Measurements from ENCODE around the gene EEF1AKMT2.

The EEF1AKMT2 gene

DNA sequence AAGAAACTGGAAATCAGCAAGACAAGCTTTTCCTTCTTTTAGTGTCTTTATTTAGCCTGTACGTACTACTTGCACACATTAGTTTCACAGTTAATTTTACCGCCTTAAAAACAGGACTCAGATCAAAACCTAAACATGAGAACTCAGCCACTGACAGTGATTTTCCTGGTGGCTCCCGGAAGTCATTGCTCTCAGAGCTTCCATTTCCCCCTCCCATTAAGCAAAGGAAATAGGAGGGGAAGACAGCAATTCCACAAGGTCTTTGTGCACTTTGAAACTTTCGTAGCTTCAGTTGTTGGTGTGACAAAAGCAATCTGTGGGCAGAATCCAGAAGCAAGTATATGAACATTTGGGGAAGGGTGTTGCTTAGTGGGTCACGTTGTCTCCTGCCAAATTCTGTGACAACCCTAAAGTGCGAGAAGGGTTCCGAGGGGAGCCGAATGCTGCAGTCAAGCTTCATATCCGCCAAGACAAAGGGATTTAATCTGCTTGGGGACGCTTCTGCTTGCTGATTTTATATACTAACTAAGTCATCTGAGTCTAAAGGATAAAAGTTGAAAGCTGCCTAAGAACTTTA lies 77.9 kb downstream of the EEF1AKMT2 start:
- no peaks in the 10 kb centered on the region for H3K27me3 ChIP-seq (ENCODE audit: control insufficient read depth, insufficient read depth, low read length)
- no peaks in the 10 kb centered on the region for H3K36me3 ChIP-seq (ENCODE audit: control insufficient read depth, insufficient read depth, low read length)
- H3K4me3 ChIP-seq (ENCODE audit: low read depth, low read length), result no peak overlapping the region
- H3K4me1 ChIP-seq (ENCODE audit: control insufficient read depth, insufficient read depth, low read length), result no peaks in the 10 kb centered on the region
- no peaks in the 10 kb centered on the region for H3K9me3 ChIP-seq (ENCODE audit: control insufficient read depth, insufficient read depth, low read length)
- H3K9ac ChIP-seq (ENCODE audit: low read depth, low read length), result no peak overlapping the region

DNA sequence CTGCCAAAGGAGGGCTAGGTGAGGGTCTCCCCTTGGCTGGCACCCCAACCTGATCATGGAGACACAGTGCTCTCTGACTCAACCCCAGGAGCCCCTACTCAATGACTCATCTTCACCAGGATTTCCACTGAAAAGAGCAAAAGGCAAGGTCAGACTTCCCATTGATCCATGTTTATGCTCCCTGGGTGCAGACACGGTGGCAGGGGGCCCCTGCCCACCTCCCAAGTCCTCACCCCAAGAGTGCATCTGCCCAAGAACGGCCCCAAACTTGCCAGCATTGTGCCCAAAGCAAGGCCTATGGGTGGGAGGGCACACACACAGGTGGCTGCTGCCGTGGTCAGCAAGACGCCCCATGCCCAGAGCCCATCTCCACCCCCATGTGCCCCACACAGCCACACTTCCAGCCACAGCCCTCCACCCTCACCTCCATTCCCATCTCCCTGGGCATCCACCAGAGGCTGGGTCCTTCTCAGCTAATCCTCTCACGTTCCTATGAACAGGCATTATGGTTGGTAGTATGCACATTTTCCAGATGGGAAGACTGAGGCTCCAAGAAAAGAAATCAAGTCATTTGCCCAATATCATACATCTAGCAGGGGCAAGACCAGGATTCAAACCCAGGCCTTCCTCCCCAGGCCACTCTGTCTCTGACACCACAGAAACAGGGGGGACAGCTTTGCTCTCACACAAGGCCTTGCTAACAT lies 78.8 kb downstream of the EEF1AKMT2 start:
- Histone ChIP-seq H3K9ac (ENCODE audit: low read depth, low read length) (no peak overlapping the region), H3K36me3 (ENCODE audit: control insufficient read depth, insufficient read depth, low read length) (no peaks in the 10 kb centered on the region), H3K4me1 (ENCODE audit: control insufficient read depth, insufficient read depth, low read length) (no peaks in the 10 kb centered on the region), H3K9me3 (ENCODE audit: control insufficient read depth, insufficient read depth, low read length) (no peaks in the 10 kb centered on the region), H3K4me3 (ENCODE audit: low read depth, low read length) (no peak overlapping the region), H3K27me3 (ENCODE audit: control insufficient read depth, insufficient read depth, low read length) (no peaks in the 10 kb centered on the region)

DNA sequence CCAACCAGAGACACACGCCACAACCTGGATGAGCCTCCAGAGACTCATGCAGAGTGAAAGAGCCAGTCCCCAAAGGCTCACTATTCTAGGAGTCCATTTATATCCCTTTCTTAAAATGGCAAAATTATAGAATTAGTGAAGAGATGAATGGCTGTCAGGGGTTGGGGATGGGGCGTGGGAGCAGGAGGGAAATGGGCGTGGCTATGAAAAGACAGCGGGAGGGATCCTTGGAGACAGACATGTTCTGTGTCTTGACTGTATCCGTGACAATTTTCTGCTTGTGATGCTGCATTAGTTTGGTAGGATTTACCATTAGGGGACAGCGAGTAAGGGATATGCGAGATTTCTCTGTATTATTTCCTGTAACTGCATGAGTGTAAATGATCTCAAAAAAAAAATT lies 80.5 kb downstream of the EEF1AKMT2 start:
- Histone ChIP-seq H3K9ac (ENCODE audit: low read depth, low read length) (no peak overlapping the region), H3K9me3 (ENCODE audit: control insufficient read depth, insufficient read depth, low read length) (no peaks in the 10 kb centered on the region), H3K27me3 (ENCODE audit: control insufficient read depth, insufficient read depth, low read length) (no peaks in the 10 kb centered on the region), H3K4me1 (ENCODE audit: control insufficient read depth, insufficient read depth, low read length) (no peaks in the 10 kb centered on the region), H3K4me3 (ENCODE audit: low read depth, low read length) (no peak overlapping the region), H3K36me3 (ENCODE audit: control insufficient read depth, insufficient read depth, low read length) (peaks cover 2% of the 10 kb centered on the region)

DNA sequence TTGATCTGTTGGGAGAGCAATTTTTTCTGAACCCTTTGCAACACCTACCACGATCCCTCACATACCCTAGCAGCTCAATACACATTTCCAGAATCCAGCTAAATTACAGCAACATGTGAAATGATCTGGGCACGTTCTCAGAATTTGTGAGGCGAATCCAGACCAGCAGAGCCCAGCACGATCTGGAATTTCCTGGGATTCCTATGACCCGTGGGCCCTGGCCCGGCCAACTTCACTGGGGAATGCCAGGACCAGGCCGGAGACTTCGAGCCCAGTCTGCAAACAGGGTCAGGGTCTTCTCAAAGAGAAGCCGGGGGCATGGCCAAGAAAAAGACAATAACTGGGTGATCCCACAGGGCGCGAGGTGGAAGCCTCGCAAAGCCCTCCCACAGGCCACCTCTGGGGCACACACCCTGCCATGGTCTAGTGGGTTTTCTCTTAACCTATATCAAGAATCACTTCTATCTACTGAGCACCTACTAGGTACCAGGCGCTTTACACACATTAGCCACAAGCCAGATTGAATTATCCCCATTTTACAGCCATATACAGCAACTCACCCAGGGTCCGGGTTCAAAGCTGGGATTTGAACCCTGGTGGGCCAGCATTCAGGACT lies 81.3 kb downstream of the EEF1AKMT2 start:
- Histone ChIP-seq H3K9me3 (ENCODE audit: control insufficient read depth, insufficient read depth, low read length) (no peaks in the 10 kb centered on the region), H3K27me3 (ENCODE audit: control insufficient read depth, insufficient read depth, low read length) (no peaks in the 10 kb centered on the region), H3K4me1 (ENCODE audit: control insufficient read depth, insufficient read depth, low read length) (peaks cover 4% of the 10 kb centered on the region), H3K4me3 (ENCODE audit: low read depth, low read length) (no peak overlapping the region), H3K36me3 (ENCODE audit: control insufficient read depth, insufficient read depth, low read length) (peaks cover 4% of the 10 kb centered on the region), H3K9ac (ENCODE audit: low read depth, low read length) (no peak overlapping the region)

DNA sequence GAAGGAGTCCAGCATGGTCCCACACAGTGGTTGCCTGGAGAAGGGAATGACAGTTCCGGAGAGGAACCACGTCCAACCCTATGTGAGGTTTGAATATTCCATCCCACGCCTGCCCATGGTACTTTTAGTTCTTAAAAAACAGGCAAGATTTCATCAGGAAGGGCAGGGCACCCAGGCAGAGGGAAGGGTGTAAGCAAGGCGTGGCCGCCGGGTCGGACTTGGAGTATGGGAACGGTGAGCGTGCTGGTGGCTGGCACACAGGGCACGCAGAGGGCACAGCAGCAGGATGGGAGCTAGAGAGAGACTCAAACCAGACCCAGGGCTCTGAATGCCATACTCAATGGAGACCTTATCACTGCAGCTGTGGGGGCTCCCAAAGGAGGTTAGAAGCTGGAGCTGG lies 81.8 kb downstream of the EEF1AKMT2 start:
- Histone ChIP-seq H3K36me3 (ENCODE audit: control insufficient read depth, insufficient read depth, low read length) (peaks cover 4% of the 10 kb centered on the region), H3K4me1 (ENCODE audit: control insufficient read depth, insufficient read depth, low read length) (peaks cover 7% of the 10 kb centered on the region), H3K9me3 (ENCODE audit: control insufficient read depth, insufficient read depth, low read length) (no peaks in the 10 kb centered on the region), H3K4me3 (ENCODE audit: low read depth, low read length) (no peak overlapping the region), H3K9ac (ENCODE audit: low read depth, low read length) (no peak overlapping the region), H3K27me3 (ENCODE audit: control insufficient read depth, insufficient read depth, low read length) (no peaks in the 10 kb centered on the region)

DNA sequence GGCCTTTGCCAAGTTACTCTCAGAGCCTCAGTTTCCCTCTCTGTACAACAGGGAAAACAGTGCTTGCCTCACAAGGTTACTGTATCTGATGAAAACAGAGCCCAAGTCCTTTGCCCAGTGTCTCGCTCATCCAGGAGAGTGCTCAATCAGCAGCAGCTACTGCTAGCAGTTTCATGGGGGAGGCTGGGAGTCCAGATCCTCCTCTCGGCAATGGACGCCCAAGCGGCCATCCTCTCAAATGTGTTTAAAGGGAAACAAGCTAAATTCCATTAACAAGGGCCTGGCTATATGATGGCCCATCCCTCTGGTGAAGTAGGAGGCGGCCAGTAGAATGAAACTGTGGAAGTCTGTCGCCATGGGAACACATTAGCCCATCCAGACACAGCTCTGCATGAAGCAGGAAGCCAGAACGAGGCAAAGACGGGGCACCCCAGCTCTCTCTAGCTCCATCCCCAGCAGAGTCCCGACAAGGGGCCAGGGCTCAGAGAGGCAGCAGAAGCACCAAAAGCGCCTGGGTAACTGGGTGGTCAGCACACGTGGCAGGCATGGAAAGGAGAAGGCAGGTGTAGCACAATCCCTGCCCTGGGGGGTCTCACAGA lies 82.7 kb downstream of the EEF1AKMT2 start:
- Histone ChIP-seq H3K27me3 (ENCODE audit: control insufficient read depth, insufficient read depth, low read length) (no peaks in the 10 kb centered on the region), H3K4me1 (ENCODE audit: control insufficient read depth, insufficient read depth, low read length) (peaks cover 7% of the 10 kb centered on the region), H3K4me3 (ENCODE audit: low read depth, low read length) (no peak overlapping the region), H3K9ac (ENCODE audit: low read depth, low read length) (no peak overlapping the region), H3K36me3 (ENCODE audit: control insufficient read depth, insufficient read depth, low read length) (peaks cover 4% of the 10 kb centered on the region), H3K9me3 (ENCODE audit: control insufficient read depth, insufficient read depth, low read length) (no peaks in the 10 kb centered on the region)

DNA sequence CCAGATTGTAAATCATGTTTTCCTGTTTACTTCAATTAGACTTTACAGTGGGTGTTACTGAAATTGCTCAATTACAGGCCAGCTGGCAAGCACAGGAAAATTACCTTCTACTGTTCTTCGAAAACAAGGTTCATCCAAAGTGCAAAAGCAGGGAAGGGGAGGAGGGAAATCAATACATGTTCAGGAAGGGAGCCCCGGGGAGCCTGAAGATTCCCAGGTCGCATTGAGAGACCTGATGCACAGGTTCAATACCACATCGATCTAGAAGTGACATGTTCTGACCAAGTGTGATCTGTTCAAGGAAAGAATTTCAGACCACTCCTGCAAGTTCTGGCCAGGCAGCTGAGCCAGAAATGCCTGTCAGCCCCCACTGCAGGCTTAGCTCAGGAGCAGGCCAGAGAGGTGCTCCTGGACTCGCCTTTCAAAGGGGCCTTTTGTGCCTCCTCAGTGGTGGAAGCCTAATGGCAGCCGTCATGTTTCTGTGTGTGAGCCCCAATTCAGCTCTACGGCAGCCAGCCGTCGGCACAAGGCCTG lies 83.4 kb downstream of the EEF1AKMT2 start:
- Histone ChIP-seq H3K36me3 (ENCODE audit: control insufficient read depth, insufficient read depth, low read length) (peaks cover 4% of the 10 kb centered on the region), H3K4me1 (ENCODE audit: control insufficient read depth, insufficient read depth, low read length) (peaks cover 7% of the 10 kb centered on the region), H3K9ac (ENCODE audit: low read depth, low read length) (no peak overlapping the region), H3K4me3 (ENCODE audit: low read depth, low read length) (no peak overlapping the region), H3K27me3 (ENCODE audit: control insufficient read depth, insufficient read depth, low read length) (no peaks in the 10 kb centered on the region), H3K9me3 (ENCODE audit: control insufficient read depth, insufficient read depth, low read length) (no peaks in the 10 kb centered on the region)
